ENCODE data around the gene BRME1. TPM values are rescaled to one million over a fixed set of nuclear protein-coding genes. Genes with fewer than 3 reads are reported as not detected.

Gene BRME1
- total RNA-seq, 1 donor from 2014 or later = 15.0 TPM

- no peaks in the 10 kb centered on the region for H3K36me3 Mint-ChIP-seq (ENCODE audit: low read depth)
- peaks cover 5% of the 10 kb centered on the region for H3K27me3 Mint-ChIP-seq (ENCODE audit: low read depth)
- no peak overlapping the region for H3K27ac Mint-ChIP-seq (ENCODE audit: unreplicated experiment)
- no peak for DNase-seq (ENCODE audit: low read depth, low spot score)
- peaks cover 12% of the 10 kb centered on the region for H3K4me1 Mint-ChIP-seq
- no peak overlapping the region for H3K4me3 Mint-ChIP-seq
- TF ChIP-seq CTCF (conservative IDR thresholded peaks at IDR 0.05) = no peak
- no peaks in the 10 kb centered on the region for H3K9me3 Mint-ChIP-seq
Measured at GRCh38 chr19:13935765-13936510, 30.0 kb upstream of the BRME1 start.

GRCh38 chr19:13934785-13935109, 28.8 kb upstream of the BRME1 start:
- Mint-ChIP-seq H3K4me3 (no peak overlapping the region), H3K9me3 (no peaks in the 10 kb centered on the region), H3K27ac (ENCODE audit: unreplicated experiment) (no peak overlapping the region), H3K36me3 (ENCODE audit: low read depth) (no peaks in the 10 kb centered on the region), H3K27me3 (ENCODE audit: low read depth) (peaks cover 5% of the 10 kb centered on the region), H3K4me1 (peaks cover 12% of the 10 kb centered on the region)
- no peak for TF ChIP-seq CTCF (conservative IDR thresholded peaks at IDR 0.05)
- no peak for DNase-seq (ENCODE audit: low read depth, low spot score)

GRCh38 chr19:13932911-13933393, 27.0 kb upstream of the BRME1 start:
- Mint-ChIP-seq H3K4me3 (no peak overlapping the region), H3K27me3 (ENCODE audit: low read depth) (peaks cover 5% of the 10 kb centered on the region), H3K27ac (ENCODE audit: unreplicated experiment) (no peak overlapping the region), H3K4me1 (peaks cover 12% of the 10 kb centered on the region), H3K36me3 (ENCODE audit: low read depth) (peaks cover 4% of the 10 kb centered on the region), H3K9me3 (no peaks in the 10 kb centered on the region)
- no peak for DNase-seq (ENCODE audit: low read depth, low spot score)
- TF ChIP-seq CTCF (conservative IDR thresholded peaks at IDR 0.05) = no peak

- DNase-seq (ENCODE audit: low read depth, low spot score) = no peak
- H3K4me3 Mint-ChIP-seq = no peak overlapping the region
- no peak for TF ChIP-seq CTCF (conservative IDR thresholded peaks at IDR 0.05)
- H3K36me3 Mint-ChIP-seq (ENCODE audit: low read depth) = peaks cover 4% of the 10 kb centered on the region
- no peaks in the 10 kb centered on the region for H3K9me3 Mint-ChIP-seq
- peaks cover 2% of the 10 kb centered on the region for H3K27me3 Mint-ChIP-seq (ENCODE audit: low read depth)
- H3K27ac Mint-ChIP-seq (ENCODE audit: unreplicated experiment) = no peak overlapping the region
- H3K4me1 Mint-ChIP-seq = peaks cover 8% of the 10 kb centered on the region
Measured at GRCh38 chr19:13932149-13932637, 26.3 kb upstream of the BRME1 start.

GRCh38 chr19:13931391-13932148, 25.7 kb upstream of the BRME1 start:
- no peak for DNase-seq (ENCODE audit: low read depth, low spot score)
- no peak overlapping the region for H3K4me3 Mint-ChIP-seq
- peaks cover 2% of the 10 kb centered on the region for H3K27me3 Mint-ChIP-seq (ENCODE audit: low read depth)
- no peak overlapping the region for H3K27ac Mint-ChIP-seq (ENCODE audit: unreplicated experiment)
- peaks cover 8% of the 10 kb centered on the region for H3K4me1 Mint-ChIP-seq
- peaks cover 4% of the 10 kb centered on the region for H3K36me3 Mint-ChIP-seq (ENCODE audit: low read depth)
- no peak for TF ChIP-seq CTCF (conservative IDR thresholded peaks at IDR 0.05)
- no peaks in the 10 kb centered on the region for H3K9me3 Mint-ChIP-seq

All from neural crest cell (in vitro differentiated cells).